Memory B cell (primary cell): ENCODE data around the gene ITGA3.

Experiments used
- ATAC-seq: fragments of 150-1000 bp; cut with Tn5 transposase; 2 replicates; pipeline ENCODE4 v1.10.0; 2021; ENCODE audit warnings: low read depth, mild to moderate bottlenecking, moderate library complexity
- DNase-seq, 2 donors: peaks; one replicate each; pipeline ENCODE4 v3.0.0; 2022; ENCODE audit warnings: low spot score in 2 of 2
- H3K27ac Mint-ChIP-seq: one replicate; pipeline ENCODE4 v1.8.0; 2022; ENCODE audit warnings: mild to moderate bottlenecking, moderate library complexity, mixed read lengths
- H3K27me3 Mint-ChIP-seq: one replicate; pipeline ENCODE4 v1.8.0; 2022; ENCODE audit warnings: mixed read lengths
- H3K36me3 Mint-ChIP-seq: one replicate; pipeline ENCODE4 v1.8.0; 2022; ENCODE audit warnings: mild to moderate bottlenecking, mixed read lengths
- H3K4me1 Mint-ChIP-seq: one replicate; pipeline ENCODE4 v1.8.0; 2022; ENCODE audit warnings: mixed read lengths
- H3K4me3 Mint-ChIP-seq: one replicate; pipeline ENCODE4 v1.8.0; 2022; ENCODE audit warnings: mild to moderate bottlenecking, moderate library complexity, mixed read lengths
- H3K9me3 Mint-ChIP-seq: one replicate; pipeline ENCODE4 v1.8.0; 2022; ENCODE audit warnings: mixed read lengths

ITGA3 gene

GRCh38 chr17:50055426-50056216, at the start of gene ITGA3:
ITGA3 (plus strand) TSS chr17:50056110; CDS start chr17:50056440, 330 bp downstream.
- Mint-ChIP-seq H3K4me3 (peak within 1 kb of the TSS; percentile 95), H3K36me3 (no peaks in the 10 kb centered on the region), H3K9me3 (no peaks in the 10 kb centered on the region), H3K27me3 (peaks cover 2% of the 10 kb centered on the region), H3K27ac (peak within 1 kb of the TSS; percentile 83), H3K4me1 (peaks cover 26% of the 10 kb centered on the region)
- peak in 1 of 2 donors; percentile 39 for DNase-seq
- ATAC-seq, result peak; percentile 41

- peaks cover 5% of the 10 kb centered on the region for H3K36me3 Mint-ChIP-seq
- DNase-seq (no peak), ATAC-seq (no peak)
- peaks cover 11% of the 10 kb centered on the region for H3K9me3 Mint-ChIP-seq
- H3K27me3 Mint-ChIP-seq, result peaks cover 5% of the 10 kb centered on the region
- no peak overlapping the region for H3K27ac Mint-ChIP-seq
- no peak overlapping the region for H3K4me3 Mint-ChIP-seq
- H3K4me1 Mint-ChIP-seq, result peaks cover 10% of the 10 kb centered on the region
Measured at GRCh38 chr17:50009282-50009681, 46.6 kb upstream of the ITGA3 start.

- Mint-ChIP-seq H3K9me3 (peaks cover 15% of the 10 kb centered on the region), H3K27ac (no peak overlapping the region), H3K36me3 (peaks cover 7% of the 10 kb centered on the region), H3K4me1 (no peaks in the 10 kb centered on the region), H3K27me3 (peaks cover 10% of the 10 kb centered on the region), H3K4me3 (no peak overlapping the region)
- ATAC-seq (no peak), DNase-seq (no peak)
Measured at GRCh38 chr17:50013079-50013478, 42.8 kb upstream of the ITGA3 start.

GRCh38 chr17:50014471-50015088, 41.3 kb upstream of the ITGA3 start:
- ATAC-seq (no peak), DNase-seq (no peak)
- Mint-ChIP-seq H3K36me3 (peaks cover 4% of the 10 kb centered on the region), H3K4me3 (no peak overlapping the region), H3K9me3 (peaks cover 11% of the 10 kb centered on the region), H3K27me3 (peaks cover 8% of the 10 kb centered on the region), H3K4me1 (no peaks in the 10 kb centered on the region), H3K27ac (no peak overlapping the region)

- no peak for ATAC-seq
Measured at GRCh38 chr17:50015146-50015545, 40.8 kb upstream of the ITGA3 start.

GRCh38 chr17:50018909-50019308, 37.0 kb upstream of the ITGA3 start:
- ATAC-seq, result no peak
- Mint-ChIP-seq H3K4me3 (no peak overlapping the region), H3K27me3 (peaks cover 12% of the 10 kb centered on the region), H3K9me3 (peaks cover 5% of the 10 kb centered on the region), H3K36me3 (peaks cover 3% of the 10 kb centered on the region), H3K4me1 (no peaks in the 10 kb centered on the region), H3K27ac (no peak overlapping the region)
- DNase-seq, result no peak

More at GRCh38 chr17:50015146-50015545, 40.8 kb upstream of the ITGA3 start:
- Mint-ChIP-seq H3K27me3 (peaks cover 8% of the 10 kb centered on the region), H3K4me1 (no peaks in the 10 kb centered on the region), H3K9me3 (peaks cover 11% of the 10 kb centered on the region), H3K27ac (no peak overlapping the region), H3K36me3 (peaks cover 4% of the 10 kb centered on the region), H3K4me3 (no peak overlapping the region)
- DNase-seq, result no peak

GRCh38 chr17:50020841-50021599, 34.9 kb upstream of the ITGA3 start:
- peaks cover 7% of the 10 kb centered on the region for H3K27me3 Mint-ChIP-seq
- no peak for ATAC-seq
- no peak overlapping the region for H3K4me3 Mint-ChIP-seq
- no peaks in the 10 kb centered on the region for H3K36me3 Mint-ChIP-seq
- H3K27ac Mint-ChIP-seq, result no peak overlapping the region
- no peaks in the 10 kb centered on the region for H3K4me1 Mint-ChIP-seq
- no peak for DNase-seq
- H3K9me3 Mint-ChIP-seq, result no peaks in the 10 kb centered on the region

- Mint-ChIP-seq H3K27me3 (peaks cover 7% of the 10 kb centered on the region), H3K36me3 (no peaks in the 10 kb centered on the region), H3K4me1 (no peaks in the 10 kb centered on the region), H3K9me3 (no peaks in the 10 kb centered on the region), H3K27ac (no peak overlapping the region), H3K4me3 (no peak overlapping the region)
- DNase-seq (no peak), ATAC-seq (no peak)
Measured at GRCh38 chr17:50021681-50022370, 34.1 kb upstream of the ITGA3 start.

GRCh38 chr17:50022463-50023130, 33.3 kb upstream of the ITGA3 start:
- no peaks in the 10 kb centered on the region for H3K9me3 Mint-ChIP-seq
- H3K27me3 Mint-ChIP-seq, result peaks cover 10% of the 10 kb centered on the region
- DNase-seq (no peak), ATAC-seq (no peak)
- H3K27ac Mint-ChIP-seq, result no peak overlapping the region
- H3K36me3 Mint-ChIP-seq, result no peaks in the 10 kb centered on the region
- H3K4me3 Mint-ChIP-seq, result no peak overlapping the region
- H3K4me1 Mint-ChIP-seq, result peaks cover 3% of the 10 kb centered on the region

- Mint-ChIP-seq H3K4me1 (peaks cover 5% of the 10 kb centered on the region), H3K9me3 (no peaks in the 10 kb centered on the region), H3K27ac (no peak overlapping the region), H3K27me3 (peaks cover 17% of the 10 kb centered on the region), H3K36me3 (no peaks in the 10 kb centered on the region), H3K4me3 (no peak overlapping the region)
- DNase-seq (no peak), ATAC-seq (no peak)
Measured at GRCh38 chr17:50023520-50023919, 32.4 kb upstream of the ITGA3 start.

- Mint-ChIP-seq H3K27ac (no peak overlapping the region), H3K27me3 (peaks cover 22% of the 10 kb centered on the region), H3K4me1 (peaks cover 5% of the 10 kb centered on the region), H3K9me3 (no peaks in the 10 kb centered on the region), H3K36me3 (no peaks in the 10 kb centered on the region), H3K4me3 (no peak overlapping the region)
- DNase-seq (no peak), ATAC-seq (no peak)
Measured at GRCh38 chr17:50024808-50025207, 31.1 kb upstream of the ITGA3 start.

GRCh38 chr17:50026046-50026675, 29.7 kb upstream of the ITGA3 start:
- ATAC-seq (no peak), DNase-seq (no peak)
- Mint-ChIP-seq H3K4me1 (peaks cover 5% of the 10 kb centered on the region), H3K27ac (no peak overlapping the region), H3K9me3 (no peaks in the 10 kb centered on the region), H3K36me3 (no peaks in the 10 kb centered on the region), H3K27me3 (peaks cover 22% of the 10 kb centered on the region), H3K4me3 (peak overlapping the region; percentile 34)

- ATAC-seq (peak; percentile 76), DNase-seq (peak; percentile 69 to 78)
- Mint-ChIP-seq H3K27me3 (peaks cover 18% of the 10 kb centered on the region), H3K27ac (no peak overlapping the region), H3K36me3 (no peaks in the 10 kb centered on the region), H3K9me3 (no peaks in the 10 kb centered on the region), H3K4me1 (peaks cover 5% of the 10 kb centered on the region), H3K4me3 (no peak overlapping the region)
Measured at GRCh38 chr17:50026837-50027171, 29.1 kb upstream of the ITGA3 start.
